AG04449 (cell line): ENCODE data around the gene DCBLD1.

Source experiments
- CTCF ChIA-PET: fragments of 350-600 bp; formaldehyde crosslinking; extraction: SDS; loops from one replicate; lab custom pipeline; 2021; ENCODE audit warnings: antibody characterized with exemption; lab: Yijun Ruan, JAX
- POLR2A ChIA-PET: fragments of 400-600, 350-600 bp; formaldehyde crosslinking; extraction: SDS; loops from one replicate; lab custom pipeline; 2020; ENCODE audit warnings: antibody characterized with exemption, inconsistent platforms; lab: Yijun Ruan, JAX
- DNase-seq: peaks from one replicate; pipeline ENCODE4 v3.0.0-alpha.2; 2010; ENCODE audit warnings: low read depth, low spot score
- H3K4me3 ChIP-seq: 2 replicates; pipeline ENCODE4 v1.5.1; 2011; ENCODE audit warnings: low read depth, mild to moderate bottlenecking, control low read depth, low read length
- CTCF ChIP-seq: IDR thresholded peaks from one replicate; pipeline ENCODE4 v1.5.1; 2011; ENCODE audit warnings: mild to moderate bottlenecking, moderate library complexity, low read length, control low read depth, inconsistent platforms; ENCODE audit not compliant: insufficient read depth; ENCODE audit errors: missing control alignments

The DCBLD1 gene

DNA sequence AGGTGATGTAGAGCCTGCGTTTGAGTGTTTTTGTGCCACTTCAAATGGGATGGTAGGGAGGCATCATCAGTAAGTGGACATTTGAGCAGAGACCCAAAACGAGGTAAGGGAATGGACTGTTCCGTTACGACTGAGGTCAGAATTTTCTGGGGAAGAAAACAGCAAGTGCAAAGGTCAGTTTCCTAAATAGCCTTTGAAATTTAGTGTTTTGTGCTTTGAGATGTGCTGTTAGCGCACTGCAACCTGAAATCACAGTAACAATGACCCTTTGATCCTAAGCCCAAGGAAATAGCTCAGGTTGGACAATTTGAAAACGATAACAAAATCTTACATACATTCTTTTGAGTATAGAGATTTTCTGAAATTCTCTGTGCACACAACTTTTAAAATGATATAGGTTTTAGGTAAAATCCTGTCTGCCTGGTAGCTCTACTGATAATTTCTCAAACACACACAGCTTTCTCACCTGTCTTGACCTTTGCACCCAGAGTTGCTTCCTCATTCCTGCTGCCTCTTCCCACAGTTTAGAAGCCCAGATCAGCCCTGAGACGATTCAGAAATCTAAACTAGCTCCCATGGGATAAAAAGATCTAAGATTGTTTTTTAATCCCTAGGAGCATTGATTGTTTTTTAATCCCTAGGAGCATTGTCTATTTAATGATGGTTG is 22.1 kb downstream of the DCBLD1 start:
- no peak for DNase-seq
- POLR2A ChIA-PET: no interaction called here
- no peak overlapping the region for H3K4me3 ChIP-seq
- CTCF ChIA-PET: interaction anchor here (0.9 kb wide), 1 partner anchor 54 kb away, joined by 3 read pairs; no protein-coding TSS in a partner anchor
- TF ChIP-seq CTCF: no peak

GRCh38 chr6:117505311-117505710 is 22.8 kb downstream of the DCBLD1 start:
- H3K4me3 ChIP-seq: no peak overlapping the region
- no peak for DNase-seq
- TF ChIP-seq CTCF: no peak
- ChIA-PET CTCF (no interaction called here), POLR2A (no interaction called here)

GRCh38 chr6:117506180-117506835 is 23.8 kb downstream of the DCBLD1 start:
- POLR2A ChIA-PET: no interaction called here
- no peak for DNase-seq
- CTCF ChIA-PET: no interaction called here

DNA sequence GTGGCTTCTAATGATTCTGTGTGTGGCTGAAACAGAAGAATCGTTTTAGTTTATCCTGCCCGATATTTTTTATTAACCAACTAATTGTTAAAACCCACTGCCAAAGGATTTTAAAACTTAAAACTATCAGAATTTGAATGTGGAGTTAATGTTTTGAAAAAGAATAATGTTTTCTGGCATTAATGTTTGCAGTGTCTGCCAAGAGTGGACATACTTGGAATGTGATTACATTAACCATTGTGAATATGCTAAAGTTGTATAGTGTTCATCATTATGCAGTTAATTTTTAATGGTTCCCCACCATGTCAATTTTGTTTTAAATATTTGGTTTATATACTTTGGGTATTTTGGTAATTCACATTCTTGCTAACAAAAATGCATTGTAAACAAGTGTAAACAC is 24.4 kb downstream of the DCBLD1 start:
- H3K4me3 ChIP-seq: no peak overlapping the region
- ChIA-PET CTCF (no interaction called here), POLR2A (no interaction called here)
- no peak for DNase-seq
- no peak for TF ChIP-seq CTCF

More at GRCh38 chr6:117506180-117506835, 23.8 kb downstream of the DCBLD1 start:
- H3K4me3 ChIP-seq: no peak overlapping the region
- TF ChIP-seq CTCF: no peak

- TF ChIP-seq CTCF: no peak
- POLR2A ChIA-PET: no interaction called here
- H3K4me3 ChIP-seq: no peak overlapping the region
- no peak for DNase-seq
- CTCF ChIA-PET: interaction anchor here (1.0 to 1.2 kb wide), 2 partner anchors 24 to 96 kb away, joined by 3 read pairs; no protein-coding TSS in a partner anchor
Measured at GRCh38 chr6:117508450-117508971, 26.0 kb downstream of the DCBLD1 start.

DNA sequence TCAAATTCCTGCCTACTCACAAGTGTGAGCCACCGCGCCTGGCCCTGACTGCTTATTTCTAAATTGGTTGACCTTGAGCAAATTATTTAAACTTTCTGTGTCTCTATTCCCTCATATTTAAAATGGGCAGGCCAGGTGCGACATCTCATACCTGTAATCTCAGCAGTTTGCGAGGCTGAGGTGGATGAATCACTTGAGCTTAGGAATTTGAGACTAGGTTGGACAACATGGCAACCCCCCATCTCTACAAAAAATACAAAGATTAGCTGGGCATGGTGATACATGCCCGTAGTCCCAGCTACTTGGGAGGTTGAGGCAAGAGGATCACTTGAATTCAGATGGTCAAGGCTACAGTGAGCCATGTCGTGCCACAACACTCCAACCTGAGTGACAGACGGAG is 26.5 kb downstream of the DCBLD1 start:
- CTCF ChIA-PET: interaction anchor here (1.2 kb wide), 1 partner anchor 46 kb away, joined by 3 read pairs; no protein-coding TSS in a partner anchor
- POLR2A ChIA-PET: no interaction called here
- TF ChIP-seq CTCF: no peak

More for the DNA sequence above, 26.5 kb downstream of the DCBLD1 start:
- DNase-seq: no peak
- H3K4me3 ChIP-seq: no peak overlapping the region
